HepG2 (cell line): ENCODE data around the gene SCMH1.

Source experiments
- CTCF ChIP-seq: sonication (generic); formaldehyde crosslinking; IDR thresholded peaks from 2 replicates; pipeline ENCODE4 v1.5.0; 2020; ENCODE audit warnings: mild to moderate bottlenecking, missing genetic modification reagents, moderate library complexity
- EZH2 ChIP-seq: conservative IDR thresholded peaks from 2 replicates; pipeline ENCODE4 v1.6.1; 2012; ENCODE audit warnings: mild to moderate bottlenecking, low read depth, low read length, moderate library complexity
- HNRNPUL1 ChIP-seq: fragments of 200-400 bp; formaldehyde crosslinking; IDR thresholded peaks from 2 replicates; pipeline ENCODE4 v1.6.1; 2017; ENCODE audit warnings: low read depth, mild to moderate bottlenecking, low read length, moderate library complexity
- KLF12 ChIP-seq: sonication (generic); formaldehyde crosslinking; IDR thresholded peaks from 2 replicates; pipeline ENCODE4 v1.4.0; 2020; ENCODE audit warnings: missing genetic modification reagents, borderline replicate concordance
- KLF16 ChIP-seq, 2 experiments: sonication (generic) in 1 of 2; formaldehyde crosslinking in 1 of 2; IDR thresholded peaks; 2 replicates each; pipeline versions ENCODE4 v1.6.1 to v1.8.0; 2016 to 2023; ENCODE audit warnings: missing genetic modification reagents in 2 of 2, missing compliant biosample characterization in 1 of 2
- MXI1 ChIP-seq: IDR thresholded peaks from 3 replicates; pipeline ENCODE4 v1.6.1; 2012; ENCODE audit warnings: low read depth, low read length, inconsistent platforms, borderline replicate concordance
- NFE2L2 ChIP-seq: fragments of 150-350 bp; IDR thresholded peaks from 2 replicates; pipeline ENCODE4 v1.6.1; 2014; ENCODE audit warnings: low read length
- NFRKB ChIP-seq: fragments of 450-650 bp; IDR thresholded peaks from 2 replicates; pipeline ENCODE4 v1.6.1; 2017
- SIN3A ChIP-seq: IDR thresholded peaks from 2 replicates; pipeline ENCODE4 v1.6.1; 2011; ENCODE audit warnings: low read depth, mild to moderate bottlenecking, control low read depth, low read length, borderline replicate concordance
- ZNF558 ChIP-seq: sonication (generic); formaldehyde crosslinking; IDR thresholded peaks from 2 replicates; pipeline ENCODE4 v1.9.0; 2022; ENCODE audit warnings: mild to moderate bottlenecking, missing genetic modification reagents, borderline replicate concordance
- TF ChIP-seq, protein P1 (sequence below): sonication (generic); formaldehyde crosslinking; IDR thresholded peaks from 2 replicates; pipeline ENCODE4 v1.5.1; 2020; ENCODE audit warnings: missing genetic modification reagents, mild to moderate bottlenecking, borderline replicate concordance
- TF ChIP-seq, protein P2 (sequence below): sonication (generic); formaldehyde crosslinking; IDR thresholded peaks from 2 replicates; pipeline ENCODE4 v1.8.1; 2022; ENCODE audit warnings: mild to moderate bottlenecking, missing genetic modification reagents
- TF ChIP-seq, protein P3 (sequence below): IDR thresholded peaks from 2 replicates; pipeline ENCODE4 v1.6.1; 2016; ENCODE audit warnings: low read depth, control low read depth
- TF ChIP-seq, protein P4 (sequence below): sonication (generic); formaldehyde crosslinking; IDR thresholded peaks from 2 replicates; pipeline ENCODE4 v1.4.0; 2020; ENCODE audit warnings: missing genetic modification reagents

- TF ChIP-seq CTCF: no peak
- no peak for TF ChIP-seq NFE2L2
- TF ChIP-seq KLF16 (CRISPR knock-in tag; IDR thresholded peaks at IDR 0.05): no peak
- no peak for TF ChIP-seq SIN3A
- TF ChIP-seq, protein P1, sequence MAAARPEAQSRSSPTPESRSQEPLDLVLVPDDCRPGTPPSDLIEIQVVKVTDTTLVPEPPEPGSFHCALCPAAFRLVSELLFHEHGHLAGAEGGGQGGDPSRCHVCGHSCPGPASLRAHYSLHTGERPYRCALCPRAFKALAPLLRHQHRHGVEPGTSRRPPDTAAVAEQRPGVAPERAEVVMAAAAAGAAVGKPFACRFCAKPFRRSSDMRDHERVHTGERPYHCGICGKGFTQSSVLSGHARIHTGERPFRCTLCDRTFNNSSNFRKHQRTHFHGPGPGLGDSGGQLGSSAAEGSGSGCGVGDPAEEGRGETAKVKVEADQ (CRISPR knock-in tag): no peak
- no peak for TF ChIP-seq EZH2
- TF ChIP-seq HNRNPUL1: no peak
- TF ChIP-seq NFRKB: no peak
- TF ChIP-seq KLF12: no peak
- TF ChIP-seq, protein P2, sequence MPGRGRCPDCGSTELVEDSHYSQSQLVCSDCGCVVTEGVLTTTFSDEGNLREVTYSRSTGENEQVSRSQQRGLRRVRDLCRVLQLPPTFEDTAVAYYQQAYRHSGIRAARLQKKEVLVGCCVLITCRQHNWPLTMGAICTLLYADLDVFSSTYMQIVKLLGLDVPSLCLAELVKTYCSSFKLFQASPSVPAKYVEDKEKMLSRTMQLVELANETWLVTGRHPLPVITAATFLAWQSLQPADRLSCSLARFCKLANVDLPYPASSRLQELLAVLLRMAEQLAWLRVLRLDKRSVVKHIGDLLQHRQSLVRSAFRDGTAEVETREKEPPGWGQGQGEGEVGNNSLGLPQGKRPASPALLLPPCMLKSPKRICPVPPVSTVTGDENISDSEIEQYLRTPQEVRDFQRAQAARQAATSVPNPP: no peak
- no peak for TF ChIP-seq ZNF558 (CRISPR knock-in tag)
- TF ChIP-seq, protein P3, sequence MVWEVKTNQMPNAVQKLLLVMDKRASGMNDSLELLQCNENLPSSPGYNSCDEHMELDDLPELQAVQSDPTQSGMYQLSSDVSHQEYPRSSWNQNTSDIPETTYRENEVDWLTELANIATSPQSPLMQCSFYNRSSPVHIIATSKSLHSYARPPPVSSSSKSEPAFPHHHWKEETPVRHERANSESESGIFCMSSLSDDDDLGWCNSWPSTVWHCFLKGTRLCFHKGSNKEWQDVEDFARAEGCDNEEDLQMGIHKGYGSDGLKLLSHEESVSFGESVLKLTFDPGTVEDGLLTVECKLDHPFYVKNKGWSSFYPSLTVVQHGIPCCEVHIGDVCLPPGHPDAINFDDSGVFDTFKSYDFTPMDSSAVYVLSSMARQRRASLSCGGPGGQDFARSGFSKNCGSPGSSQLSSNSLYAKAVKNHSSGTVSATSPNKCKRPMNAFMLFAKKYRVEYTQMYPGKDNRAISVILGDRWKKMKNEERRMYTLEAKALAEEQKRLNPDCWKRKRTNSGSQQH (CRISPR knock-in tag): no peak
- TF ChIP-seq MXI1: no peak
- TF ChIP-seq, protein P4, sequence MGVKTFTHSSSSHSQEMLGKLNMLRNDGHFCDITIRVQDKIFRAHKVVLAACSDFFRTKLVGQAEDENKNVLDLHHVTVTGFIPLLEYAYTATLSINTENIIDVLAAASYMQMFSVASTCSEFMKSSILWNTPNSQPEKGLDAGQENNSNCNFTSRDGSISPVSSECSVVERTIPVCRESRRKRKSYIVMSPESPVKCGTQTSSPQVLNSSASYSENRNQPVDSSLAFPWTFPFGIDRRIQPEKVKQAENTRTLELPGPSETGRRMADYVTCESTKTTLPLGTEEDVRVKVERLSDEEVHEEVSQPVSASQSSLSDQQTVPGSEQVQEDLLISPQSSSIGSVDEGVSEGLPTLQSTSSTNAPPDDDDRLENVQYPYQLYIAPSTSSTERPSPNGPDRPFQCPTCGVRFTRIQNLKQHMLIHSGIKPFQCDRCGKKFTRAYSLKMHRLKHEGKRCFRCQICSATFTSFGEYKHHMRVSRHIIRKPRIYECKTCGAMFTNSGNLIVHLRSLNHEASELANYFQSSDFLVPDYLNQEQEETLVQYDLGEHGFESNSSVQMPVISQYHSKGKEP (CRISPR knock-in tag): no peak
These were observed 90.3 kb downstream of the SCMH1 start for GRCh38 chr1:41151846-41152245.
